ENCODE measurements around the gene NUP93. TPM values are rescaled to one million over a fixed set of nuclear protein-coding genes. Genes with fewer than 3 reads are reported as not detected.
A peak's percentile ranks its signal among the peaks of the same experiment; 100 is the strongest.

NUP93 gene
- polyA plus RNA-seq, 1 donor = 42.0 TPM

- DNase-seq (ENCODE audit: low read depth) = no peak
Observed at GRCh38 chr16:56814537-56815432, 84.9 kb downstream of the NUP93 start.

- DNase-seq (ENCODE audit: low read depth) = no peak
Observed at GRCh38 chr16:56815721-56816120, 85.8 kb downstream of the NUP93 start.

GRCh38 chr16:56817056-56817455 is 87.1 kb downstream of the NUP93 start:
- DNase-seq (ENCODE audit: low read depth) = no peak

GRCh38 chr16:56817938-56818337 is 88.0 kb downstream of the NUP93 start:
- no peak for DNase-seq (ENCODE audit: low read depth)

- no peak for DNase-seq (ENCODE audit: low read depth)
Observed at GRCh38 chr16:56823081-56823733, 93.3 kb downstream of the NUP93 start.

- DNase-seq (ENCODE audit: low read depth) = no peak
Observed at GRCh38 chr16:56824331-56824730, 94.4 kb downstream of the NUP93 start.

- no peak for DNase-seq (ENCODE audit: low read depth)
Observed at GRCh38 chr16:56824804-56825203, 94.9 kb downstream of the NUP93 start.

- DNase-seq (ENCODE audit: low read depth) = no peak
Observed at GRCh38 chr16:56825826-56826225, 95.9 kb downstream of the NUP93 start.

GRCh38 chr16:56828647-56829046 is 98.7 kb downstream of the NUP93 start:
- no peak for DNase-seq (ENCODE audit: low read depth)

GRCh38 chr16:56830669-56831068 is 100.7 kb downstream of the NUP93 start:
- no peak for DNase-seq (ENCODE audit: low read depth)

GRCh38 chr16:56832768-56833167 is 102.8 kb downstream of the NUP93 start:
- no peak for DNase-seq (ENCODE audit: low read depth)

GRCh38 chr16:56833243-56833970 is 103.5 kb downstream of the NUP93 start:
- no peak for DNase-seq (ENCODE audit: low read depth)

GRCh38 chr16:56835320-56835719 is 105.4 kb downstream of the NUP93 start:
- DNase-seq (ENCODE audit: low read depth) = no peak

- DNase-seq (ENCODE audit: low read depth) = no peak
Observed at GRCh38 chr16:56836410-56837230, 106.7 kb downstream of the NUP93 start.

- no peak for DNase-seq (ENCODE audit: low read depth)
Observed at GRCh38 chr16:56838622-56839337, 108.9 kb downstream of the NUP93 start.

GRCh38 chr16:56841233-56841632 is 111.3 kb downstream of the NUP93 start:
- DNase-seq (ENCODE audit: low read depth) = peak; percentile 50

GRCh38 chr16:56841659-56842058 is 111.7 kb downstream of the NUP93 start:
- no peak for DNase-seq (ENCODE audit: low read depth)

- no peak for DNase-seq (ENCODE audit: low read depth)
Observed at GRCh38 chr16:56842133-56842532, 112.2 kb downstream of the NUP93 start.

- no peak for DNase-seq (ENCODE audit: low read depth)
Observed at GRCh38 chr16:56844056-56844455, 114.1 kb downstream of the NUP93 start.

GRCh38 chr16:56847173-56847910 is 117.4 kb downstream of the NUP93 start:
- DNase-seq (ENCODE audit: low read depth) = no peak
